HEK293T (cell line): ENCODE measurements around the gene NAMPT.

Source experiments
- CTCF ChIA-PET: fragments of 350-600 bp; formaldehyde crosslinking; extraction: SDS; loops from one replicate; lab custom pipeline; 2021; ENCODE audit warnings: antibody characterized with exemption, inconsistent platforms; lab: Yijun Ruan, JAX
- POLR2A ChIA-PET: fragments of 350-600 bp; formaldehyde crosslinking; extraction: SDS; loops from one replicate; lab custom pipeline; 2020; ENCODE audit warnings: antibody characterized with exemption, inconsistent platforms; lab: Yijun Ruan, JAX
- DNase-seq: peaks from one replicate; pipeline ENCODE4 v3.0.0; 2012; ENCODE audit warnings: mixed read lengths; ENCODE audit errors: extremely low spot score
- ARNT ChIP-seq: fragments of 450-650 bp; IDR thresholded peaks from 2 replicates; pipeline ENCODE4 v1.6.1; 2017; ENCODE audit warnings: mild to moderate bottlenecking
- BHLHE40 ChIP-seq: fragments of 450-650 bp; IDR thresholded peaks from 2 replicates; pipeline ENCODE4 v1.6.1; 2016; ENCODE audit warnings: mild to moderate bottlenecking, moderate library complexity, borderline replicate concordance
- CTBP1 ChIP-seq: fragments of 450-650 bp; IDR thresholded peaks from 2 replicates; pipeline ENCODE4 v1.6.1; 2016; ENCODE audit warnings: borderline replicate concordance
- ELF4 ChIP-seq: fragments of 450-650 bp; IDR thresholded peaks from 2 replicates; pipeline ENCODE4 v1.6.1; 2017; ENCODE audit warnings: antibody characterized with exemption
- FOXA1 ChIP-seq: fragments of 450-650 bp; IDR thresholded peaks from 2 replicates; pipeline ENCODE4 v1.6.1; 2016; ENCODE audit warnings: mild to moderate bottlenecking
- FOXK2 ChIP-seq: fragments of 450-650 bp; IDR thresholded peaks from 2 replicates; pipeline ENCODE4 v1.6.1; 2016; ENCODE audit warnings: mild to moderate bottlenecking
- FOXM1 ChIP-seq: fragments of 450-650 bp; IDR thresholded peaks from 2 replicates; pipeline ENCODE4 v1.6.1; 2017; ENCODE audit warnings: mild to moderate bottlenecking, borderline replicate concordance
- L3MBTL2 ChIP-seq: fragments of 450-650 bp; conservative IDR thresholded peaks from 2 replicates; pipeline ENCODE4 v1.6.1; 2016; ENCODE audit warnings: mild to moderate bottlenecking
- LEF1 ChIP-seq: fragments of 450-650 bp; IDR thresholded peaks from 2 replicates; pipeline ENCODE4 v1.6.1; 2017; ENCODE audit warnings: mild to moderate bottlenecking, borderline replicate concordance
- NFRKB ChIP-seq: fragments of 450-650 bp; IDR thresholded peaks from 2 replicates; pipeline ENCODE4 v1.6.1; 2016; ENCODE audit warnings: mild to moderate bottlenecking, moderate library complexity
- PKNOX1 ChIP-seq: fragments of 450-650 bp; IDR thresholded peaks from 2 replicates; pipeline ENCODE4 v1.6.1; 2016
- SP1 ChIP-seq: fragments of 450-650 bp; IDR thresholded peaks from 2 replicates; pipeline ENCODE4 v1.6.1; 2017
- SUZ12 ChIP-seq: fragments of 450-650 bp; IDR thresholded peaks from 2 replicates; pipeline ENCODE4 v1.6.1; 2016; ENCODE audit warnings: mild to moderate bottlenecking
- TARDBP ChIP-seq: fragments of 450-650 bp; IDR thresholded peaks from 2 replicates; pipeline ENCODE4 v1.6.1; 2016
- ZNF384 ChIP-seq: fragments of 450-650 bp; IDR thresholded peaks from 2 replicates; pipeline ENCODE4 v1.6.1; 2016

Gene NAMPT

GRCh38 chr7:106199813-106200364, 84.9 kb downstream of the NAMPT start:
- TF ChIP-seq ZNF384, result no peak
- TF ChIP-seq LEF1, result no peak
- no peak for TF ChIP-seq FOXM1
- TF ChIP-seq L3MBTL2, result no peak
- no peak for TF ChIP-seq FOXA1
- no peak for TF ChIP-seq CTBP1
- no peak for TF ChIP-seq SUZ12
- TF ChIP-seq SP1, result no peak
- TF ChIP-seq PKNOX1, result no peak
- TF ChIP-seq ARNT, result no peak
- TF ChIP-seq NFRKB, result no peak
- TF ChIP-seq ELF4, result no peak
- no peak for TF ChIP-seq FOXK2
- TF ChIP-seq TARDBP, result no peak
- CTCF ChIA-PET, result no interaction called here
- POLR2A ChIA-PET, result no interaction called here
- DNase-seq, result no peak

- POLR2A ChIA-PET, result no interaction called here
- DNase-seq, result no peak
- CTCF ChIA-PET, result no interaction called here
- TF ChIP-seq FOXA1 (no peak), NFRKB (no peak), PKNOX1 (no peak), ZNF384 (no peak), BHLHE40 (no peak), LEF1 (no peak), FOXK2 (no peak), ELF4 (no peak), L3MBTL2 (no peak), ARNT (no peak), TARDBP (no peak), FOXM1 (no peak)
Measured at GRCh38 chr7:106199024-106199423, 85.8 kb downstream of the NAMPT start.
